Activated T-helper 1 cell treated with anti-CD3 and anti-CD28 coated beads, Interleukin-2, amount 50 U/mL, for 16 hours (primary cell): ENCODE measurements around the gene CEP70.

Source experiments
- DNase-seq, 2 donors: peaks; one replicate each; pipeline ENCODE4 v3.0.0-alpha.2; 2020; ENCODE audit warnings: low read depth in 1 of 2, low spot score in 1 of 2

The CEP70 gene

DNA sequence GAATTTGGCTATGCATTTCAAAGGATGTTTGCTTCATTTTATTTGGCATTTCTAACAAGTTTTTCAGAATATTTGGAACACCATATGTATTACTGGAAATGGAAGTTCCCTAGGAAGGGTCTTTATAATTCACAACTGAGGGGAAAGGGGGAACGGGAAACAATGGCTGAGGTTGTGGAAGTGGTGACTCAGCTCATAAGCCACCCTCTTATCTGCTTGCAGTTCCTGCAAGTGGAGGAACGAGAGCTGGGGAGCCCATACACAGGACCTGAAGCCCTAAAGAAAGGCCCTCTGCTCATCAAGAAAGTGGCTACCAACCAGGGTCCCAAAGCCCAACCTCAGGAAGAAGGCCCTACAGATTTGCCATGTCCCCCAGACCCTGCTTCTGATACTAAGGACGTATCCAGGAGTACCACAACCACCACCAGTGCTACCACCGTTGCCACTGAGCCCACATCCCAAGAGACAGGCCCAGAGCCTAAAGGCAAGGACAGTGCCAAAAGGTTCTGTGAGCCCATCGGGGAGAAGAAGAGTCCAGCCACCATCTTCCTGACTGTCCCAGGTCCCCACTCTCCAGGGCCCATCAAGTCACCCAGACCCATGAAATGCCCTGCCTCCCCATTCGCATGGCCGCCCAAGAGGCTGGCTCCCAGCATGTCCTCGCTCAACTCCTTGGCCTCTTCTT is 121.8 kb downstream of the CEP70 start:
- DNase-seq, result no peak

- no peak for DNase-seq
These were observed 122.6 kb downstream of the CEP70 start for GRCh38 chr3:138471481-138471880.

DNA sequence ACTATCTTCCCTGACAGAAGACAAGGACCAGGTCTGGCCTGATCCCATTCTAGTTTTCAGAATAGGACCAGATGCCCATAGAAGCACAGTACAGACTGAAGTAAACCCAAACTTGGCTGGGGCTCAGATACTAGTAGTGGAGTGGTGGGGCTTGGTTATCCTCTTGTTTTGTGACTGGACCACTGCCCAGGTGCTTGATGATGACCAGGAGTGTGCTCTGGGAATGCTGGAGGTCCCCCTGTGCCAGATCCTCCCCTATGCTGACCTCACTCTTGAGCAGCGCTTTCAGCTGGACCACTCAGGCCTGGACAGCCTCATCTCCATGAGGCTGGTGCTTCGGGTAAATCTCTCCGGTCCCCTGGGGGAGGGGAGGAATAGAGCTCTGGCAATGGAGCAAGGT is 123.4 kb downstream of the CEP70 start:
- DNase-seq, result no peak

GRCh38 chr3:138469874-138470273 is 124.2 kb downstream of the CEP70 start:
- DNase-seq, result no peak

DNA sequence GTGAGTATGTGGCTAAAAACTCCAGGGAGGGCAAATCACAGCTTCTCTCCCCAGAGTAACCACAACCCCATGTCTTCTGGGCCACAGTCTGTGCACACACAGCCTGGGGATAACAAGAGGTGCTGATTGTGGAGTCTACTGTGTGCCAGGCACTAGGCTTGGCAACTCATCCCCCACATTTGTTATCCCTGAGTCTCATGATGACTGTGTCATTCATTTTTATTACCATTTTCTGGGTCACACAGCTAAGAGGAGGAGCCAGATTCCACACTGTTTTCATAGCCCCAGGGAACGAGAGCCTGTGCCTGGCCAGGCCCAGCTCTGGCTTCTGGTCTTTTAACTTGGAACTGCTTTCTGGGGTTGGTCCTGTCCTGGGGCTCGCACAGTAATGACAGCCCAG is 125.2 kb downstream of the CEP70 start:
- no peak for DNase-seq

DNA sequence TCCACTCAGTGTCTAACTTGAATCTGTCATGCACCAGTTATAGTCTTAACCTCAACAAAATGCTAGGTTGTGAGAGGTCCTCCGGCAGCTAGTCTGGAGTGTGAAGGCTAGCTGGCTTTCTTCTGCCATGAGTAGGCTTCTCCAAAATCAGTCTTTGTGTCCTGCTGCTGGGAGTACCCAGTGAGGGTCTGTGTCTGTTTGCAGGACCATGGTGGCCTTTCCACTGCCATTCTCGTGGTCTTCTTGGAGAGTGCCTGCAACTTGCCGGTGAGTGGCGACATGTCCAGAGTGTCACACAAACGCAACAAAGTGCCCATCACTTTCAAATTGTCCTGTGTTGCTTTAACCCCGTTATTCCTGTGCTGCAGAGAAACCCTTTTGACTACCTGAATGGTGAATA is 125.6 kb downstream of the CEP70 start:
- no peak for DNase-seq

DNA sequence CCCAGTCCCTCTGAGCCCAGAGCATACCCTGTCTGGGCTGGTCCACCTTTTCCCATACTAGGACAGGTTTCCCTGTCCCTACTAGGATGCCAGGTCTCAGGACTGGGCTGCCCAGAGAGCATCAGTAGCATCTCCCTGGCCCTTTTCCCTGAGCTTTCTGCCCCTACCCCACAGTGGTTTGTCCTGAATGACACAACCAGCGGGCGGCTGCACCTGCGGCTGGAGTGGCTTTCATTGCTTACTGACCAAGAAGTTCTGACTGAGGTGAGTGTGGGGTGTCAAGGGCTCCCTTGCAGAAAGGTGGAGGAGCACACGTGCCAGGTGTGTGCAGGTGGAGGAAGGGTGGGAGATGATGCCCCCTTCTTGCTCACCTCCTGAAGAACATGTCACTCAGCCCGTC is 126.1 kb downstream of the CEP70 start:
- no peak for DNase-seq

- DNase-seq, result no peak
These were observed 128.1 kb downstream of the CEP70 start for GRCh38 chr3:138465925-138466324.

DNA sequence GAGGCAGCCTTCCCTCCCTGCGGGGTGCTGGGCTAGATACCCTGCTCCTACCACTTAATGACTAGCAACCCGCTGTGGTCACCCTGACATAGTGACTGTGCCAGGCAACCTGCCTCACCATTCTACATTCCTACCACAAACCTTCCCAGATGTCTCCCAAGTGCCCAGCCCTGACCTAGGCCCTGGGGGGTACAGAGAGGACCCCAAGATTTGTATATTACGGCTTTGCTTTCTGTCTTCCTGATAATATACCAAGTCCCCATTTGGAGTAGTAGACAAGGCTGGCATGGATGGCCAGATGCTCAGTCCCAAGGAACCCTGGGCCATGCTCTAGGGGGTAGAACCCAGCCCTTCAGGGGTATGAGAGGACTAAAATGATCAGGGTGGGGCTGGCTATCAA is 128.6 kb downstream of the CEP70 start:
- DNase-seq, result no peak

DNA sequence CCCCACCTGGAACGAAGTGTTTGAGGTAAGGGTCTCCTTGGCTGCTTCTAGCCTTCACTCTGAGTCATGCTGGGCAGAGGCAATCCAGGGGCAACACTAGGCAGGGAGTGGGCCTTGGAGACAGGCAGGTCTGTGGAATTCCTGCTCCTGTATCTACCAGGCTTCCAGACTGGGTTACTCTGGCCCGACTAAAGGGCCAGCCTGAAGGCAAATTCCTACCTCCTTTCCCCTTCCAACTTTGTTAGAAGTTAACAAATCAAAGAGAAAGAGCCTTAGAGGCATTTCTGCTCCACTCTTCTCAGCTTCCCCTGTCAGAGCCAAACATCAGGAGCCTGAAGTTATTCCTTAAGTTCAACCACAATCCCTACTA is 129.6 kb downstream of the CEP70 start:
- no peak for DNase-seq

DNA sequence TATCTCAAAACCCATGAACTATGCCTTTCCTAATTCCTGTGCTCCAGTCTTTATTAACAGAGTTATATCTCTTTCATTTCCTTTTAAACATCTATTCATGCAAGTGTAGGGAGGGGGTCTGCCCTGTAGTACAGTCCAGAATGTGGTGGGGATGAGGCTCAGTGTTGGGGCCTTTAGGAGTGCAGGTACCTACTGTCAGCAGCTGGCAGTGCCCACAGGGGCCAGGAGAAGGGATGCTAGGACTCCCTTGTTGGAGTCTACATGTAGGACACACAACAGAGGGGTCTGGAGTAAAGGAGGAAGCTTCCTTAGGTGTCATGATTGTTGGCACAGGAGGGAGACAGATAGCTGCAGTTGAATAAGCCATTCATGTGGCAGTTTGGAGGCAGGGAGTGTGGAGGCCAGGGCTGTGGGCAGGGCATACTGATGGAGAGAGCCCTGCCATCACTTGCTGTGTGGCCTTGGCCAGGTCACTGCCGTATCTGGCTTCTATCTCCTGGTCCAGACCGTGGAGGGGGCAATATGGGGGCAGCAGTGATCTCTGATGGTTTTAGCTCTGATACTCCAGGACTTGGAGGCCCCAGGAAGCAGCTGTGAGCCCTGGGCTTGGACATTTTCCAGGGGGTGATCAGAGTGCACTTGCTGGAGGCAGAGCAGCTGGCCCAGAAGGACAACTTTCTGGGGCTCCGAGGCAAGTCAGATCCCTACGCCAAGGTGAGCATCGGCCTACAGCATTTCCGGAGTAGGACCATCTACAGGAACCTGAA is 130.2 kb downstream of the CEP70 start:
- no peak for DNase-seq

GRCh38 chr3:138461896-138462295 is 132.2 kb downstream of the CEP70 start:
- DNase-seq, result no peak

DNA sequence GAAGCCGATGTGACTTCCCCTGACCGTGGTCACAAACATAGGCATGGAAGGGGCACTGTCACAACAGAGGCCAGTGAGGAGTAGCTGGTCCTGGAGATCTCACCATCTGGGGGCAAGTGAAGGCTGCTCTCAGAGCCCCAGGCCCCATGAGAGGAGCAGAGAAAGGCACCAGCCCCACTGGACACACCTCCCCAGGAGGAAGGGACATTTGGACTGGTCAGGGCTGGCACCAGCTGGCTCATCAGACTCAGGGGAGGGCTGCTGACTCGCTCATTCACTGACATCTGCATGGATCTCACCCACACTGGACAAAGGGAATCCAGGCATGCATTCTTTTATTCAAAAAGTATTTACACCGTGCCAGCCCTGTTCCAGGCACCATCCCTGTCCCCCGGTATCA is 132.8 kb downstream of the CEP70 start:
- no peak for DNase-seq

- no peak for DNase-seq
These were observed 133.4 kb downstream of the CEP70 start for GRCh38 chr3:138460536-138461205.

DNA sequence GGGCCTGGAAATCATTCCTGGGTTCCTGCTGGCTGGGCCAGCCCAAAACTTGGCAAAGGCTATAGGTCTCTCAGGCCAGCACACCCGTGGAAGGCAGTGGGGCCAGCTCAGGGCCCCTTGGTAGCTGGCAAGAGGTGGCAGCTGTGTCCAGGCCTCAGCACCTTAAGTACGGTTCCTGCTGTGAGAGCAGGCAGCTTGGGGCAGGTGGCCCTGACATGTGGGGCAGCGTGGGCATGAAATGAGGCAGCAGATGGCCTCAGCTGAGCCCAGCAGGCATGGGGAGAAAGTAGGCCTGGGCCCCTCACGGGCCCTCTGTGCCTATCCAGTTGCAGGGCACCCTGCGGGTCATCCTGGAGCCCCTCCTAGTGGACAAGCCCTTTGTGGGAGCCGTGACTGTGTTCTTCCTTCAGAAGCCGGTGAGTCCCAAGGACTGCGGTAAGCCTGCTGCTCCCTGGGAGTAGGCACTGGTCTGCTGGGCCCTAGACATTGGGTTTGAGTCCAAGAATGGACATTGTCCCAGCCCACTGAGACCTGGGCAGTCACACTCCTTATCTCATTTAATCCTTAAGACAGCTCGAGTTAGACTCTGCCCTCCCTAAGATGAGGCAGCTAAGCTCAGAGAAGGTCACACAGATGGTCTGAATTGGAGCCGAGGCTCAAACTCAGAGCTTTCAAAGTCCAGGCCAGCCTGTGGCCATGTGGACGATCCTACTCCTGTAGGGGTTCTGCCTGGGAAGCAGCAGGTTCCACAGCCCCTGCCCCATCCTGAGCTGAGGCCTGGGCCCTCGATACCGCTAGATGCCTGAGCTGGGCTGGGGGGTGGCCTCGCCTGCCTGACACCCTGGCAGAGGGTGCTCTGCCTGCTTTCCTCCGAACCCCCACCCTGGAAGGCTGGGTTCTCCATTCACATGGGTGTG is 134.2 kb downstream of the CEP70 start:
- DNase-seq, result no peak

- no peak for DNase-seq
These were observed 135.1 kb downstream of the CEP70 start for GRCh38 chr3:138458774-138459499.

GRCh38 chr3:138457863-138458735 is 136.0 kb downstream of the CEP70 start:
- no peak for DNase-seq

GRCh38 chr3:138456961-138457862 is 136.8 kb downstream of the CEP70 start:
- no peak for DNase-seq
